Ureter (tissue), 1 donor: ENCODE results near the gene ZMAT5. TPM values are rescaled to one million over a fixed set of nuclear protein-coding genes. Genes with fewer than 3 reads are reported as not detected.

Experiments used
- DNase-seq: peaks from one replicate; pipeline ENCODE4 v3.0.0-alpha.2; 2020; ENCODE audit warnings: low spot score
- total RNA-seq: library from RNA; stranded (reverse); gene quantifications from one replicate; pipeline ENCODE4 v1.2.4, GENCODE V29; 2023
- donor health status: DM: yes; HTN: yes; CAD: no.

The ZMAT5 gene
- total RNA-seq, 1 donor from 2014 or later: 21.8 TPM

GRCh38 chr22:29731058-29731850 is 35.6 kb downstream of the ZMAT5 start:
- no peak for DNase-seq

DNA sequence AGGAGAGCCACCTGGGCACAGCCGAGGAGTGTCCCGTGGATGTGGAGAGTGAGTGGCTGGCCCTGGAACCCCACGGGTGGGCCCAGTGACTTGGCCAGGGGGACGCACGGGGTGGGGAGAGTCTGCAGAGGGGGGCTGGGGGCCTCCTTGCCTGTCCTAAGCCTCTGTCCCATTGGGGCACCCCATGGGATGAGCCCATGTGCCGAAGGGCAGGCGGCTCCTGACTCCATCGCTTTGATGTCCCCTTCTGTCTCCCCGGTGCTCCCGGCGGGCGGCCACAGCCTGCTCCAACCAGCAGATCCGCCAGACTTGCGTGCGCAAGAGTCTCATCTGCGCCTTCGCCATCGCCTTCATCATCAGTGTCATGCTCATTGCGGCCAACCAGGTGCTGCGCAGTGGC is 37.6 kb downstream of the ZMAT5 start:
- no peak for DNase-seq

DNA sequence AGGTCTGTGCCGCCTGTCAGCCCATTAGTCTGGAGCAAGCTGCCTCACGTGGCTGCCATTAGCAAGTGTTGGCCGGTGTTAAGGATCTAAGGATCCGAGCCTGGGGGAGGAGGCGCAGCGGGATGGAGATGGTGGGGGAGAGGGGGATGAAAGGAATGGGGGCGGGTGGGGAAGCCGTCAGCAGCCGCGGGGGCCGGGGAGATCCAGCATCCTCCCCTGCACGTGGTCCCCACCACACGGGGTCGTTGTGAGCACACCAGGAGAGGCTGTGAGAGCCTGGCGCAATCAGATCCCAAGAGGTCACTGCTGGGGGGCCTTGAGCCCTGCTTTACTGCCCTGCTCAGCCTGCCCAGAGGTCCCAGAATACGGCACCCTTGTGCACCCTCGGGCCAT is 39.7 kb downstream of the ZMAT5 start:
- no peak for DNase-seq

DNA sequence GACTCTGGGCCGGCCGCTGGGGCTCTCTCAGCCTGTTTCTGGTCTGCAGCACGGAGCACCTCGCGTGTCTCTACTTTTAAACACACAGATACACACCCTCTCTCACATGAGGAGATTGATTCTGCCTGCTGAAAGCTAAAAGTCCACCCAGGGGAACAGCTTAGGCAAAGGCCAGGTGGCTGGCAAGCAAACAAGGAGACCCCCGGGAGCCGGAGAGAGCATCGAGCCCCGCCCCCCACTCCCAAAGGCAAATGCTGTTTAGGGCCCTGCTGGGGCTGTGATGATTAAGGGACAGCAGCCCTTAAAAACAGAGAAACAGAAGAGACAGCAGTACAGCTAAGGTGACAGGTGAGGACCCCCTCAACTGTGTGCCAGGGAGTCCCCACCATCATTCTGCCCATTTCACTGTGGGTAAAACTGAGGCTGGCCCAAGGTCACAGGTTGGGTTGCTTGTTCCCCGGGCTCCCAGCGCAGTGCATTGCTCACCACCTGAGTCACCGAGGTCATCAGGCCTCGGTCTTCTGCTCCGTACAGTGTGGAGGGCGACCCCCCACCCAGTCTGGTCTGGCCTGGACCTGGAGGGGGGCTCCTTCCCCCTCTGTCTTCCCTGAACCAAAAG is 40.2 kb downstream of the ZMAT5 start:
- DNase-seq: no peak

DNA sequence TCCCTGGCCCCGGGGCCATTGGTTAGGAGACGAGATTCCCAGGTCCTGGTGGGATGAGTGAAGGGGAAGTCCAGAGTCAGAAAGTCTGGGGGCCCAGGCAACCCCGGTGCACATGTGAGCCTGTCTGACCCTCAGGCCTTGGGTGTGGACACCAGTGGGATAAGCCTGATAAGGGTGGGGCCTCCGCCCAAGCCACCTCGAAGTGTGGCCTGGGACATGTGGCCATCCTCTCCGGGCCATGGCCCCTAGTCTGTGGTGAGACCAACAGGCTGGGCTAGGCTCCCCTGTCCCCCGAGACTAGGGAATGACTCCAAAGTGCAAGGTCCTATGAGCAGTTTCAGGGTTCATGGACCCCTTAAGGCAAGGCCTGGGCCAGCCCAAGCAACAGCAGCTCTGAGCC is 40.7 kb downstream of the ZMAT5 start:
- DNase-seq: no peak

DNA sequence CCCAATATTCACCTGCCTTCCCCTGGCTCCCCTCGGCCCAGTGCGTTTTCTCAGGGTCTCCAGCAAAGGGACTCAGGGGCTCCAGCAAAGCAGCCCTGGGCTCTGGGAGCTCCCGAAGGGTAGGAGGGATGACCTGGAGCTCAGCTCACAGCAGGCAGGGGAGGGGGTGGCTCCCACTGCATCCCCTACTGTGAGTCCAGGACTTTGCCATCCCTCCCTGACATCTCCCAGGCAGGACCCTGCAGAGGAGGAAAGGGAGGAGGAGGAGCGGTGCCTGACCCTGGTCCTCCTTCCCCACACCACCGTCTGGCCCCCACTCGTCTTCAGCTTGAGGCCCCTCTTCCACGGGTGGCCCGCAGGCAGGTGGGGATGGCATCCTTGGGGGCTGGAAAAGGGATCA is 42.0 kb downstream of the ZMAT5 start:
- no peak for DNase-seq

DNA sequence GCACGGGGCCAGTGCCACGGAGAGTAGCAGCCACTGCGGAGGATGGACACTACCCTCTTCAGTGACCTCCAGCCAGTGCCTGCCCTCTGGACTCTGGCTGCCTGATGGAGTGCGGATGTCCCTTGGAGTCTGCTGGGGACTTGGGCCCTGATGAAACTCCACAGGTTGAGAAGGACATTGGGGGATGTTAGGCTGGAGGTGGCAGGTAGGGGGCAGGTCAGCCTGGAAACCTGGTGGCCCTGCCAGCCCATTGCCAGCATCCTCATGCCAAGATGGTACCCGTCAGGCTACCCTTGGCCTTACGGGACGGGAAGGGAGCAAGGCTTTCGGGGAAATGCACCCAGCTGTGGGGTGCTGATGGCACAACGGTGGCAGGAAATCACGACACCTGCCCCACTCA is 43.0 kb downstream of the ZMAT5 start:
- DNase-seq: no peak

- DNase-seq: no peak
Observed at GRCh38 chr22:29722587-29722986, 44.2 kb downstream of the ZMAT5 start.

GRCh38 chr22:29722151-29722550 is 44.7 kb downstream of the ZMAT5 start:
- DNase-seq: no peak

GRCh38 chr22:29720811-29721323 is 45.9 kb downstream of the ZMAT5 start:
- no peak for DNase-seq

GRCh38 chr22:29719899-29720645 is 46.7 kb downstream of the ZMAT5 start, which contains the start of gene CABP7:
TSS of gene CABP7 (plus strand) at chr22:29720003. CDS start at chr22:29720425, 422 bp downstream.
- DNase-seq: no peak

DNA sequence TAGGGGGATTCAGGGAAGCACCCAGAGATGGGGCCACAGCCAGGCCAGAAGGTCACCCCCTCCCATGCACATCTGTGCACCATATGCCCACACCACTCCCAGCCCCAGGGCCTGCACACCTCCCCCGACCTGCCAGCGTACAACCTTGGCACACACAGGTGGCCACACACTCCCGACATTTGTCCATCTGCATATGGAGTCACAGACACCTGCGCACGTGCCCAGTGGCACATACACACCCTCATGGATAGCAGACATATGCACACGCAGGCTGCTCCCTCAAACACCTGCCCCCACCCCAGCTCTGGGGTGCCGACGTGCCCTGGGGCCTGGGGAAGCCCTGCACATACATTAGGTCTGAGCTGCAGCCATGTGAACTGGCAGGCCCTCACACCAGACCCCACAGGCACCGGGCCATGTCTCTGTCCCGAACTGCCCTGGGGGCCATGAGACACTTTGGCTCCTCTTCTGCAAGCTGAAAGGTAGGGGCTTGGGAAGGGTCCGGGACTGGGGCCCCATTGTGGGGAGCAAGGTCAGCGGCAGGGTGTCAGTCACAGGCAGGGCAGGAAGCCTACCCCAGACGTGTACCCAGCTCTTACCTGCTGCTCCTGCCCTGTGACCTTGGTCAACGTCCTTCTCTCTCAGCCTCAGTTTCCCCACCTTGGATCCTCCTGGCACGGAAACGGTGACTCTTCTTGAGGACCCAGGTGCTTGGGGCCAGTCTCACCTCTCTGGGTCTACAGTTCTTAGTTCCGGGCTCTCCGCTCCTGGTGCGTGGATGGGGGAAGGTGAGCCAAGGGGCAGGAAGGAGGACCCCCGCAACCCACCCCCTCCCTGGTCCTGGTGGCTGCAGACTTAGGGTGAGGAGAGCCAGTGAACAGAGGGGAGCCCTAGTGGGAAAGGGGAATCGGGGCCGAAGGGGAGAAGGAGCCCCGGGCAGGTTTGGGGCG is 47.6 kb downstream of the ZMAT5 start:
- DNase-seq: no peak

DNA sequence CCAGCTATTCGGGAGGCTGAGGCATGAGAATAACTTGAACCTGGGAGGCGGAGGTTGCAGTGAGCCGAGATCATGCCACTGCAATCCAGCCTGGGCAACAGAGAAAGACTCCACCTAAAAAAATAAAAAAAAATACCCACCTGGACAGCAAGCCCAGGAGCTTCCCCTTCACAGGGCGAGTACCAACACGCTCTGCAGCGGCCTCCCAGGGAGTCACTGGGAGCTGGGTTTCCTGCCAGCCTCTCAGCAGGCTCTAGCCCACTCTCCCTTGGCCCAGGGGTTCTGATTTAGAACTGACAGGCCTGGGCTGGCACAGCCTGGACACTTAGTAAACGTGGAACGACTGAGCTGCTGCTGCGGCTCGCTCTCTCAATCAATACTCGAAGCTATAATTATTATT is 49.0 kb downstream of the ZMAT5 start:
- no peak for DNase-seq

DNA sequence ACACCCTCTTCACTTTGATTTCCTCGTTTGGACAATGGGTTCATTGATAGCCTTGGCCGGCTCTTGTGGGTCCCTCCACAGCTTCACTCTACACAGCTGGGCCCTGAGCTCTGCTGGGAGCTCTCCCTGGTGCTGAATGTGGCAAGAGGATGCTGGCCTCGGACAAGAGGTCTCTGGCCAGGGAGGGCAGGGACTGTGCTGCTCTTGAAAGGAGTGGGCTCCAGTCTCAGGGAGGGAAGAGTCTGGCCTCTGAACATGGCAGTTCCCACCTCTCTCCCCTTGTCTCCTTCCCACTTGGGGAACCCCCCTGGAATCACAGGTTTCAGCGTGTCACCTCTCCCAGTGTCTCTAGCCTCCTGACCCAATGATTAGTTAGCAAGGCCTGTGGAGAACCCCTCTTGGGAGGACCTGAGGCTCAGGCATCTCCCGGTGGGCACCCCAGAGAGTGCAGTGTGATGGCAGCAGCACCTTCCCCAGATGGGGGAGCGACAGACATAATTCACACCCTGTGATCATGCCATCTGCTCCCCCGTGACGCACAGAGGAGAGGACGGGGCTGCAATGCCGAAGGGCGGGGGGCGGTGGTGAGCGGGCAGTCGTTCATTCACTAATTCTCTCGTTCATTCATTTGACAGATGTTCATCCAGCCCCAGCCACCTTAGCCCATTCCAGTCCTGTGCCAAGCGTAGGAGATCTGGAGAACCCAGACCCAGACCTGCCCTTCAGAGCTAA is 49.8 kb downstream of the ZMAT5 start:
- no peak for DNase-seq

- DNase-seq: no peak
Observed at GRCh38 chr22:29715705-29716104, 51.1 kb downstream of the ZMAT5 start.

GRCh38 chr22:29715240-29715639 is 51.6 kb downstream of the ZMAT5 start:
- no peak for DNase-seq

GRCh38 chr22:29713156-29713727 is 53.6 kb downstream of the ZMAT5 start:
- no peak for DNase-seq

GRCh38 chr22:29712119-29712518 is 54.7 kb downstream of the ZMAT5 start:
- no peak for DNase-seq

- DNase-seq: peak; percentile 63
Observed at GRCh38 chr22:29710922-29711593, 55.7 kb downstream of the ZMAT5 start.

- no peak for DNase-seq
Observed at GRCh38 chr22:29710193-29710592, 56.6 kb downstream of the ZMAT5 start.
